OCI-LY1 (cell line): Measurements from ENCODE around the gene DNAH12.

Source experiments
- H2AFZ ChIP-seq: fragments of 200-600 bp; sonication (generic), shearing (Covaris generic); 2 replicates; pipeline ENCODE4 v1.6.0; 2014; ENCODE audit warnings: antibody characterized with exemption, mild to moderate bottlenecking, low read length
- H3F3A ChIP-seq: fragments of 200-600 bp; sonication (generic), shearing (Covaris generic); 2 replicates; pipeline ENCODE4 v1.6.0; 2014; ENCODE audit warnings: mild to moderate bottlenecking, antibody characterized with exemption, low read length, moderate library complexity; ENCODE audit not compliant: insufficient read depth
- H3K27ac ChIP-seq: fragments of 200-600 bp; sonication (generic); 2 replicates; pipeline ENCODE4 v1.5.1; 2014; ENCODE audit warnings: low read length, mixed run types, mild to moderate bottlenecking, low read depth; ENCODE audit not compliant: poor library complexity, severe bottlenecking
- H3K27me3 ChIP-seq: fragments of 200-600 bp; sonication (generic); 2 replicates; pipeline ENCODE4 v1.6.0; 2014; ENCODE audit warnings: antibody characterized with exemption, mild to moderate bottlenecking, low read length, moderate library complexity; ENCODE audit not compliant: insufficient read depth
- H3K36me3 ChIP-seq: fragments of 200-600 bp; sonication (generic); 2 replicates; pipeline ENCODE4 v1.6.1; 2014; ENCODE audit warnings: mild to moderate bottlenecking, antibody characterized with exemption, low read length, moderate library complexity, mixed read lengths; ENCODE audit not compliant: insufficient read depth
- H3K4me1 ChIP-seq: fragments of 200-600 bp; sonication (generic); 2 replicates; pipeline ENCODE4 v1.5.1; 2014; ENCODE audit warnings: mild to moderate bottlenecking, low read length, moderate library complexity; ENCODE audit not compliant: insufficient read depth, severe bottlenecking
- H3K4me2 ChIP-seq: fragments of 200-600 bp; sonication (generic), shearing (Covaris generic); 2 replicates; pipeline ENCODE4 v1.6.1; 2014; ENCODE audit warnings: low read length
- H3K4me3 ChIP-seq: fragments of 200-600 bp; sonication (generic); 2 replicates; pipeline ENCODE4 v1.5.1; 2014; ENCODE audit warnings: low read length, low read depth, mild to moderate bottlenecking, mixed read lengths; ENCODE audit not compliant: poor library complexity, severe bottlenecking
- H3K79me2 ChIP-seq: fragments of 200-600 bp; shearing (Covaris generic); 2 replicates; pipeline ENCODE4 v1.6.1; 2016; ENCODE audit warnings: mixed run types, low read length, mixed read lengths; ENCODE audit not compliant: insufficient read depth
- H3K9ac ChIP-seq: fragments of 200-600 bp; sonication (generic), shearing (Covaris generic); 2 replicates; pipeline ENCODE4 v1.6.1; 2014; ENCODE audit warnings: mild to moderate bottlenecking, low read length, mixed read lengths
- H3K9me2 ChIP-seq: fragments of 200-600 bp; sonication (generic), shearing (Covaris generic); 2 replicates; pipeline ENCODE4 v1.6.1; 2014; ENCODE audit warnings: low read depth, mild to moderate bottlenecking, low read length, mixed read lengths
- H3K9me3 ChIP-seq: fragments of 200-600 bp; shearing (Covaris generic); 2 replicates; pipeline ENCODE4 v1.6.1; 2014; ENCODE audit warnings: low read length, mixed read lengths
- H4K20me1 ChIP-seq: fragments of 200-600 bp; sonication (generic), shearing (Covaris generic); 2 replicates; pipeline ENCODE4 v1.6.0; 2016; ENCODE audit warnings: mild to moderate bottlenecking, low read length; ENCODE audit not compliant: insufficient read depth
- EZH2 ChIP-seq: fragments of 200-600 bp; sonication (generic), shearing (Covaris generic); IDR thresholded peaks from 2 replicates; pipeline ENCODE4 v1.8.0; 2017; ENCODE audit warnings: borderline replicate concordance, mixed run types, mild to moderate bottlenecking, antibody characterized with exemption, low read length, moderate library complexity, mixed read lengths
- TF ChIP-seq, protein P1 (sequence below): fragments of 200-600 bp; sonication (generic), shearing (Covaris generic); IDR thresholded peaks from 2 replicates; pipeline ENCODE4 v1.5.1; 2017; ENCODE audit warnings: mild to moderate bottlenecking, antibody characterized with exemption, low read length, moderate library complexity, mixed read lengths

DNAH12 gene

DNA sequence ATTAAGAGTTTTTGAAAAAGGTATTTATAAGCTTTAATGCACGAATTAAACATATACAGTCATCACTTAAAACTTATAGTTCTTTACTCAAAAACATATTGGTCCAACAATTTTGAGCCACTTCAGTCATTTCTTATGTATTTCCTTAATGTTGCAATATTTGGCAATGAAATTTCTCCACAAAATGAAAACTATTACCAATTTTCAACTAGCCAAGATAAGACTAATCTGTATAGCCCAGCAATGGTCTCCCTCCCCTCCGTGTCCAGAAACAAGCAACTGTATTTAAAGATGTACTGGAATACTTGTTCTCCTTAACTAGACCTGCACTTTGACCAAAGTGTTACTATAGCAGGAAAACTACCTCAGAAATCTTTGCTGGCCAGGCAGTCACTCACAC lies 43.8 kb upstream of the DNAH12 start:
- Histone ChIP-seq H3K4me2 (no peak overlapping the region), H3K9ac (no peak overlapping the region), H3F3A (no peaks in the 10 kb centered on the region), H4K20me1 (no peaks in the 10 kb centered on the region), H3K79me2 (peaks cover 68% of the 10 kb centered on the region), H3K27me3 (no peaks in the 10 kb centered on the region), H3K4me1 (peaks cover 6% of the 10 kb centered on the region), H3K9me2 (no peaks in the 10 kb centered on the region), H2AFZ (no peak overlapping the region), H3K36me3 (peaks cover 22% of the 10 kb centered on the region; the same call in 1 of the 2 replicates), H3K9me3 (no peaks in the 10 kb centered on the region), H3K4me3 (no peak overlapping the region), H3K27ac (no peak overlapping the region)
- TF ChIP-seq, protein P1, sequence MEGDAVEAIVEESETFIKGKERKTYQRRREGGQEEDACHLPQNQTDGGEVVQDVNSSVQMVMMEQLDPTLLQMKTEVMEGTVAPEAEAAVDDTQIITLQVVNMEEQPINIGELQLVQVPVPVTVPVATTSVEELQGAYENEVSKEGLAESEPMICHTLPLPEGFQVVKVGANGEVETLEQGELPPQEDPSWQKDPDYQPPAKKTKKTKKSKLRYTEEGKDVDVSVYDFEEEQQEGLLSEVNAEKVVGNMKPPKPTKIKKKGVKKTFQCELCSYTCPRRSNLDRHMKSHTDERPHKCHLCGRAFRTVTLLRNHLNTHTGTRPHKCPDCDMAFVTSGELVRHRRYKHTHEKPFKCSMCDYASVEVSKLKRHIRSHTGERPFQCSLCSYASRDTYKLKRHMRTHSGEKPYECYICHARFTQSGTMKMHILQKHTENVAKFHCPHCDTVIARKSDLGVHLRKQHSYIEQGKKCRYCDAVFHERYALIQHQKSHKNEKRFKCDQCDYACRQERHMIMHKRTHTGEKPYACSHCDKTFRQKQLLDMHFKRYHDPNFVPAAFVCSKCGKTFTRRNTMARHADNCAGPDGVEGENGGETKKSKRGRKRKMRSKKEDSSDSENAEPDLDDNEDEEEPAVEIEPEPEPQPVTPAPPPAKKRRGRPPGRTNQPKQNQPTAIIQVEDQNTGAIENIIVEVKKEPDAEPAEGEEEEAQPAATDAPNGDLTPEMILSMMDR: no peak
- TF ChIP-seq EZH2: no peak

DNA sequence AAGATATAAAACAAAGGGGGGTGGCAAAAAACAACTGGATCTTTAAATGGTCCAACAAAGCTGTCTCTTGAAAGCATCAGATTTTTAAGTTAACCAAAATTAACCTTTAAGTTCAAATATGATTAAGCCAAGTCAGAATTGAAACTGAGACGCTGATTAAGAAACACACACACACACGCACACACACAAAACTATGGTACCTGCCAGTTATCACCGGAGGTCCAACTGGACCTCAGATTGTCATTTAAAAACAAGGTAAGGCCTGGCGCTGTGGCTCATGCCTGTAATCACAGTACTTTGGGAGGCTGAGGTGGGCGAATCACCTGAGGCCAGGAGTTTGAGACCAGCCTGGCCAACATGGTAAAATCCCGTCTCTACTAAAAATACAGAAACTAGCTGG lies 42.6 kb upstream of the DNAH12 start:
- Histone ChIP-seq H3K9me3 (no peaks in the 10 kb centered on the region), H3K4me2 (no peak overlapping the region), H3F3A (no peaks in the 10 kb centered on the region), H3K9ac (no peak overlapping the region), H4K20me1 (no peaks in the 10 kb centered on the region), H3K4me1 (no peaks in the 10 kb centered on the region), H3K9me2 (no peaks in the 10 kb centered on the region), H3K79me2 (peaks cover 61% of the 10 kb centered on the region), H3K4me3 (no peak overlapping the region), H3K27me3 (no peaks in the 10 kb centered on the region), H2AFZ (no peak overlapping the region), H3K27ac (no peak overlapping the region), H3K36me3 (peaks cover 24% of the 10 kb centered on the region; the same call in 1 of the 2 replicates)
- no peak for TF ChIP-seq EZH2
- TF ChIP-seq, protein P1: no peak

DNA sequence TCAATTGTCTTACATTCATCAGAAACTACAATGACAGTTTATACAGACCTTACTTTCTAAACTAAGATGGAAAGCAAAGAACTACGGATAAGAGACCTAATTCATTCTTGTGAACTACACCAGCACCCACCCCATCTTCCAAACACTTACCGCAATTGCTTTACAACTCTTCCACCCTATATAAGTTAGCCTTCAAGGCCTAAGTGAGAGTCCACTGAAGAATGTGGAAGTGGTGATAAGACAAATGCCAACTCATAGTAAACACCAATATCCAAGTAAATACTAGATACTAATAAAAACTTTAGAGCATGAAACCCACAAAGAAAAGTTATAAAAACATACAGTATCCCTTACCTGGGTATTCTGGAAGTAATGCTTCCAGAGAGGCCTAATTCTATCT lies 39.4 kb upstream of the DNAH12 start:
- TF ChIP-seq, protein P1: no peak
- no peak for TF ChIP-seq EZH2
- no peaks in the 10 kb centered on the region for H3F3A ChIP-seq
- H3K36me3 ChIP-seq: peaks cover 37% of the 10 kb centered on the region; the same call in 1 of the 2 replicates
- H2AFZ ChIP-seq: no peak overlapping the region
- no peaks in the 10 kb centered on the region for H3K4me1 ChIP-seq
- no peaks in the 10 kb centered on the region for H3K27me3 ChIP-seq
- H3K4me3 ChIP-seq: no peak overlapping the region
- H3K79me2 ChIP-seq: peaks cover 41% of the 10 kb centered on the region
- H3K9me2 ChIP-seq: no peaks in the 10 kb centered on the region
- no peaks in the 10 kb centered on the region for H3K9me3 ChIP-seq
- H3K9ac ChIP-seq: no peak overlapping the region
- no peaks in the 10 kb centered on the region for H4K20me1 ChIP-seq
- no peak overlapping the region for H3K27ac ChIP-seq
- H3K4me2 ChIP-seq: no peak overlapping the region
